Liver (tissue), 9 donors: ENCODE results near the gene ENGASE. TPM values are rescaled to one million over a fixed set of nuclear protein-coding genes. Genes with fewer than 3 reads are reported as not detected.
A peak's percentile ranks its signal among the peaks of the same experiment; 100 is the strongest.

Experiments used
- DNase-seq: peaks from one replicate; pipeline ENCODE4 v3.0.0-alpha.2; 2017; ENCODE audit warnings: low spot score
- H3K27ac ChIP-seq, 2 donors: one replicate each; pipeline ENCODE4 v1.7.0; 2013; ENCODE audit warnings: inconsistent platforms in 2 of 2, low read length in 2 of 2, control low read depth in 1 of 2, low read depth in 1 of 2, mild to moderate bottlenecking in 1 of 2
- H3K27me3 ChIP-seq, 4 donors: one replicate each; pipeline versions ENCODE4 v1.6.1 to v1.7.0; 2013; ENCODE audit warnings: low read length in 3 of 4, inconsistent platforms in 1 of 4, mild to moderate bottlenecking in 1 of 4, moderate library complexity in 1 of 4; ENCODE audit not compliant: control insufficient read depth in 4 of 4, insufficient read depth in 4 of 4
- H3K36me3 ChIP-seq, 4 donors: one replicate each; pipeline versions ENCODE4 v1.6.1 to v1.7.0; 2013; ENCODE audit warnings: low read length in 3 of 4, mild to moderate bottlenecking in 3 of 4, low read depth in 1 of 4, moderate library complexity in 1 of 4; ENCODE audit not compliant: control insufficient read depth in 4 of 4, insufficient read depth in 3 of 4
- H3K4me1 ChIP-seq, 4 donors: one replicate each; pipeline versions ENCODE4 v1.6.1 to v1.7.0; 2013; ENCODE audit warnings: low read length in 3 of 4, mild to moderate bottlenecking in 3 of 4, moderate library complexity in 1 of 4; ENCODE audit not compliant: control insufficient read depth in 4 of 4, insufficient read depth in 4 of 4
- H3K4me3 ChIP-seq, 3 donors: one replicate each; pipeline versions ENCODE4 v1.6.1 to v1.7.0; 2013; ENCODE audit warnings: low read length in 3 of 3, control low read depth in 1 of 3, low read depth in 1 of 3, mild to moderate bottlenecking in 1 of 3
- H3K9ac ChIP-seq, 2 donors: one replicate each; pipeline ENCODE4 v1.7.0; 2013; ENCODE audit warnings: low read length in 2 of 2, mild to moderate bottlenecking in 2 of 2, moderate library complexity in 2 of 2, control low read depth in 1 of 2, low read depth in 1 of 2
- H3K9me3 ChIP-seq, 4 donors: one replicate each; pipeline versions ENCODE4 v1.6.1 to v1.7.0; 2013; ENCODE audit warnings: low read length in 3 of 4; ENCODE audit not compliant: control insufficient read depth in 4 of 4
- FOXA1 ChIP-seq: IDR thresholded peaks from 2 replicates; pipeline ENCODE4 v1.6.1; 2016; ENCODE audit warnings: antibody characterized with exemption
- JUND ChIP-seq, 2 donors: IDR thresholded peaks; 2 replicates each; pipeline ENCODE4 v1.6.1; 2016; ENCODE audit warnings: antibody characterized with exemption in 2 of 2
- NR2F2 ChIP-seq: IDR thresholded peaks from 2 replicates; pipeline ENCODE4 v1.6.1; 2016; ENCODE audit warnings: antibody characterized with exemption
- RAD21 ChIP-seq, 2 donors: IDR thresholded peaks; 2 replicates each; pipeline ENCODE4 v1.6.1; 2016; ENCODE audit warnings: antibody characterized with exemption in 2 of 2, mild to moderate bottlenecking in 2 of 2
- TAF1 ChIP-seq: conservative IDR thresholded peaks from 2 replicates; pipeline ENCODE4 v1.6.1; 2016; ENCODE audit warnings: antibody characterized with exemption, mild to moderate bottlenecking
- ZBTB33 ChIP-seq: IDR thresholded peaks from 2 replicates; pipeline ENCODE4 v1.6.1; 2016; ENCODE audit warnings: antibody characterized with exemption
- WGBS: extraction: QIAGEN DNeasy Blood & Tissue Kit; methylation state at CpG from one replicate; pipeline ENCODE4 v1.1.7; 2013; 5-methylcytosine and 5-hydroxymethylcytosine counted together
- polyA plus RNA-seq, 2 donors: library from polyadenylated mRNA; stranded (reverse) in 1 of 2; unstranded in 1 of 2; fragments of 200-250 nt in 1 of 2; fragments of >200 nt in 1 of 2; fragmentation: Nextera tagmentation in 1 of 2; extraction: Ambion mirVana in 1 of 2; gene quantifications; one replicate each; pipeline versions ENCODE4 v1.2.1 to v1.2.3, GENCODE V29; 2013 to 2015
- total RNA-seq, 2 donors: library from RNA; depleted of rRNA; stranded (reverse); fragments of >200 nt; gene quantifications; one replicate each; pipeline ENCODE4 v1.2.3, GENCODE V29; 2014
- TF ChIP-seq, protein P1 (sequence below): IDR thresholded peaks from 2 replicates; pipeline ENCODE4 v1.6.1; 2016; ENCODE audit warnings: antibody characterized with exemption, mild to moderate bottlenecking
- TF ChIP-seq, protein P2 (sequence below): IDR thresholded peaks from 2 replicates; pipeline ENCODE4 v1.6.1; 2016; ENCODE audit warnings: antibody characterized with exemption
- donor health status: healthy.
- donor health status: healthy.
- donor health status: healthy.
- donor health status: healthy.
- donor health status: healthy.

Gene ENGASE
- total and polyA plus RNA-seq, 4 donors = 5.2 to 33.6 (median 7.8) TPM

GRCh38 chr17:79026376-79027273 is 48.0 kb upstream of the ENGASE start (continued):
- peak; percentile 85 to 87 for TF ChIP-seq JUND (IDR thresholded peaks at IDR 0.05)
- TF ChIP-seq, protein P1, sequence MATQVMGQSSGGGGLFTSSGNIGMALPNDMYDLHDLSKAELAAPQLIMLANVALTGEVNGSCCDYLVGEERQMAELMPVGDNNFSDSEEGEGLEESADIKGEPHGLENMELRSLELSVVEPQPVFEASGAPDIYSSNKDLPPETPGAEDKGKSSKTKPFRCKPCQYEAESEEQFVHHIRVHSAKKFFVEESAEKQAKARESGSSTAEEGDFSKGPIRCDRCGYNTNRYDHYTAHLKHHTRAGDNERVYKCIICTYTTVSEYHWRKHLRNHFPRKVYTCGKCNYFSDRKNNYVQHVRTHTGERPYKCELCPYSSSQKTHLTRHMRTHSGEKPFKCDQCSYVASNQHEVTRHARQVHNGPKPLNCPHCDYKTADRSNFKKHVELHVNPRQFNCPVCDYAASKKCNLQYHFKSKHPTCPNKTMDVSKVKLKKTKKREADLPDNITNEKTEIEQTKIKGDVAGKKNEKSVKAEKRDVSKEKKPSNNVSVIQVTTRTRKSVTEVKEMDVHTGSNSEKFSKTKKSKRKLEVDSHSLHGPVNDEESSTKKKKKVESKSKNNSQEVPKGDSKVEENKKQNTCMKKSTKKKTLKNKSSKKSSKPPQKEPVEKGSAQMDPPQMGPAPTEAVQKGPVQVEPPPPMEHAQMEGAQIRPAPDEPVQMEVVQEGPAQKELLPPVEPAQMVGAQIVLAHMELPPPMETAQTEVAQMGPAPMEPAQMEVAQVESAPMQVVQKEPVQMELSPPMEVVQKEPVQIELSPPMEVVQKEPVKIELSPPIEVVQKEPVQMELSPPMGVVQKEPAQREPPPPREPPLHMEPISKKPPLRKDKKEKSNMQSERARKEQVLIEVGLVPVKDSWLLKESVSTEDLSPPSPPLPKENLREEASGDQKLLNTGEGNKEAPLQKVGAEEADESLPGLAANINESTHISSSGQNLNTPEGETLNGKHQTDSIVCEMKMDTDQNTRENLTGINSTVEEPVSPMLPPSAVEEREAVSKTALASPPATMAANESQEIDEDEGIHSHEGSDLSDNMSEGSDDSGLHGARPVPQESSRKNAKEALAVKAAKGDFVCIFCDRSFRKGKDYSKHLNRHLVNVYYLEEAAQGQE = no peak
- TF ChIP-seq NR2F2 = peak; percentile 42

DNA sequence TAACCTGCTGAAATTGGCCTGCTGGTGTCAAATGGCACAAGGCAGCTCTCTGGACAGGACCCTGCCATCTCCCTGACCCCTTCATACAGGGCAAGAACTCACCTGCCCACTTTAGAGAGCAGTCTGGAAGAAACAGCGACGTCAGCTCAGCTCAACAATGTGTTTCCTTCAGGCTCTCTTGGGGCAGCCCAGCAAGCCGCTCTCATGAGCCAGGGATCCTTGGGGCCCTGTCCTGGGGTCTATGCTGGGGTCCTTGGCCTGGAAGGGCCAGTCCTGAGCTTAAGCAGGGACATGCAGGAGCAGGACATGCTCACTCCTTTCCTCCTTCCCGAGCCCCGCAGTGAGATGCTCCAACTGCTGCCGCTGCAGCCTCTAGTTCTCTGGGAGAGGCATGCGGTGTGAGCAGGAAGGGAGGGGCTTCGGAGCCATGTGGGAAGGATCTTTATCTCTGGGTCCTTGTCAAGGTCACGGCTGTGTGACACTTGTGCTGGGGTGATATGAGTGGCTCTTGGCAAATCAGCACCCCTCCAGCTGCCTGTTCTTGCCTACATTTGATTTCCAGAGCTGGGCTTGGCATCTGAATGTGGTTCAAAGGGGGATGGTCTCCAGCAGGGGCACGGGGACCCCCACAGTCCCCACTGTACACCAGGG is 47.2 kb upstream of the ENGASE start:
- no peak overlapping the region for H3K9ac ChIP-seq
- H3K36me3 ChIP-seq = no peaks in the 10 kb centered on the region
- WGBS = 32% methylated on average over 10 of the region's 10 CpGs
- peaks cover 0 to 5% (median 0%) of the 10 kb centered on the region in 4 donors for H3K27me3 ChIP-seq
- peak overlapping the region in 1 of 3 donors; percentile 5 for H3K4me3 ChIP-seq
- no peak for TF ChIP-seq RAD21 (IDR thresholded peaks at IDR 0.05)
- TF ChIP-seq, protein P2, sequence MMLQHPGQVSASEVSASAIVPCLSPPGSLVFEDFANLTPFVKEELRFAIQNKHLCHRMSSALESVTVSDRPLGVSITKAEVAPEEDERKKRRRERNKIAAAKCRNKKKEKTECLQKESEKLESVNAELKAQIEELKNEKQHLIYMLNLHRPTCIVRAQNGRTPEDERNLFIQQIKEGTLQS = no peak
- no peak for TF ChIP-seq TAF1
- TF ChIP-seq NR2F2 = no peak
- TF ChIP-seq ZBTB33 = no peak
- no peak for TF ChIP-seq FOXA1
- TF ChIP-seq, protein P1 = no peak
- no peaks in the 10 kb centered on the region for H3K9me3 ChIP-seq
- peak overlapping the region; percentile 61 to 66 for H3K27ac ChIP-seq
- H3K4me1 ChIP-seq = peaks cover 0 to 6% (median 2%) of the 10 kb centered on the region in 4 donors
- DNase-seq = no peak
